GM23248 (cell line): ENCODE data around the gene UBL3. TPM values are rescaled to one million over a fixed set of nuclear protein-coding genes. Genes with fewer than 3 reads are reported as not detected.

ENCODE experiments used
- DNase-seq: peaks from one replicate; pipeline ENCODE4 v3.0.0-alpha.2; 2015
- H2AFZ ChIP-seq: fragments of 200-600 bp; sonication (generic); 2 replicates; pipeline ENCODE4 v1.6.1; 2016; ENCODE audit warnings: antibody characterized with exemption
- H3F3A ChIP-seq: fragments of 200-600 bp; sonication (generic); 2 replicates; pipeline ENCODE4 v1.6.1; 2016; ENCODE audit warnings: mild to moderate bottlenecking, antibody characterized with exemption, mixed run types; ENCODE audit not compliant: insufficient read depth
- H3K27ac ChIP-seq: fragments of 200-600 bp; sonication (generic); 2 replicates; pipeline ENCODE4 v1.5.1; 2016; ENCODE audit warnings: mild to moderate bottlenecking
- H3K27me3 ChIP-seq: fragments of 200-600 bp; sonication (generic); replicated peaks from 2 replicates; pipeline ENCODE4 v1.6.1; 2016; ENCODE audit warnings: mild to moderate bottlenecking; ENCODE audit not compliant: insufficient read depth
- H3K36me3 ChIP-seq: fragments of 200-600 bp; sonication (generic); 2 replicates; pipeline ENCODE4 v1.6.1; 2016; ENCODE audit warnings: low read depth, mild to moderate bottlenecking
- H3K4me1 ChIP-seq: fragments of 200-600 bp; sonication (generic); 2 replicates; pipeline ENCODE4 v1.6.1; 2016; ENCODE audit warnings: mild to moderate bottlenecking; ENCODE audit not compliant: insufficient read depth
- H3K4me2 ChIP-seq: fragments of 200-600 bp; sonication (generic); one replicate; pipeline ENCODE4 v1.6.1; 2016; ENCODE audit warnings: mild to moderate bottlenecking; ENCODE audit not compliant: unreplicated experiment
- H3K4me3 ChIP-seq: fragments of 200-600 bp; sonication (generic); 2 replicates; pipeline ENCODE4 v1.5.1; 2016; ENCODE audit warnings: mild to moderate bottlenecking
- H3K79me2 ChIP-seq: fragments of 200-600 bp; sonication (generic); 2 replicates; pipeline ENCODE4 v1.6.1; 2016; ENCODE audit warnings: mild to moderate bottlenecking; ENCODE audit not compliant: insufficient read depth
- H3K9ac ChIP-seq: fragments of 200-600 bp; sonication (generic); 2 replicates; pipeline ENCODE4 v1.6.1; 2016; ENCODE audit warnings: mild to moderate bottlenecking
- H3K9me2 ChIP-seq: fragments of 200-600 bp; sonication (generic); 2 replicates; pipeline ENCODE4 v1.6.1; 2016; ENCODE audit warnings: mixed run types, mild to moderate bottlenecking, moderate library complexity; ENCODE audit not compliant: insufficient read depth
- H3K9me3 ChIP-seq: fragments of 200-600 bp; sonication (generic); one replicate; pipeline ENCODE4 v1.6.1; 2017; ENCODE audit warnings: low read depth
- H4K20me1 ChIP-seq: fragments of 200-600 bp; sonication (generic); 2 replicates; pipeline ENCODE4 v1.6.0; 2016; ENCODE audit not compliant: insufficient read depth
- EZH2 ChIP-seq: fragments of 200-600 bp; sonication (generic); IDR thresholded peaks from 2 replicates; pipeline ENCODE4 v1.6.1; 2018; ENCODE audit warnings: antibody characterized with exemption, mild to moderate bottlenecking; ENCODE audit not compliant: insufficient read depth, poor library complexity, severe bottlenecking
- EZH2phosphoT487 ChIP-seq: fragments of 200-600 bp; sonication (generic); IDR thresholded peaks from 2 replicates; pipeline ENCODE4 v1.6.1; 2018; ENCODE audit warnings: antibody characterized with exemption, moderate library complexity, mild to moderate bottlenecking, low read depth; ENCODE audit not compliant: insufficient read depth
- WGBS, 2 experiments: methylation state at CpG; one replicate each; pipeline ENCODE4 v1.1.6; 2015 to 2017; ENCODE audit warnings: low lambda C conversion rate in 2 of 2, low coverage in 1 of 2; ENCODE audit errors: missing lambda C conversion rate in 2 of 2; 5-methylcytosine and 5-hydroxymethylcytosine counted together
- in situ Hi-C: fragments of 300-500 bp; cut with MboI; formaldehyde crosslinking; loops from 2 replicates; pipeline ENCODE4 v1.15.0; 2020
- polyA plus RNA-seq: library from polyadenylated mRNA; unstranded; fragments of >200 nt; fragmentation: Nextera tagmentation; extraction: Ambion mirVana; gene quantifications from 2 replicates; pipeline ENCODE4 v1.2.1, GENCODE V29; 2016
- total RNA-seq: library from RNA; depleted of rRNA; stranded (reverse); fragments of >200 nt; shearing (Covaris generic); gene quantifications from 2 replicates; pipeline ENCODE4 v1.2.3, GENCODE V29; 2014

Gene UBL3
- total and polyA plus RNA-seq, 2 experiments from 2014 or later: 85.8 to 99.3 TPM

- Histone ChIP-seq H3K9ac (no peak overlapping the region), H3K9me3 (no peaks in the 10 kb centered on the region), H3F3A (peaks cover 48% of the 10 kb centered on the region), H3K4me2 (no peak overlapping the region), H3K27me3 (no peaks in the 10 kb centered on the region), H3K79me2 (no peaks in the 10 kb centered on the region), H4K20me1 (no peaks in the 10 kb centered on the region), H3K9me2 (0 out of 2 replicates have a peak, but pooled peaks cover 7% of the 10 kb centered on the region), H2AFZ (no peak overlapping the region), H3K4me1 (peaks cover 57% of the 10 kb centered on the region), H3K27ac (no peak overlapping the region), H3K36me3 (no peaks in the 10 kb centered on the region), H3K4me3 (no peak overlapping the region)
- in situ Hi-C loops: no loop called here
- DNase-seq: no peak
- TF ChIP-seq EZH2 (no peak), EZH2phosphoT487 (no peak)
- WGBS, 2 experiments: 97 to 100% methylated on average over 2 of the region's 2 CpGs
Observed at GRCh38 chr13:29857085-29857484, 6.7 kb upstream of the UBL3 start.

GRCh38 chr13:29856426-29856825, 6.0 kb upstream of the UBL3 start:
- Histone ChIP-seq H3K4me2 (no peak overlapping the region), H3K27ac (no peak overlapping the region), H3F3A (peaks cover 50% of the 10 kb centered on the region), H3K36me3 (no peaks in the 10 kb centered on the region), H3K79me2 (no peaks in the 10 kb centered on the region), H3K9me3 (no peaks in the 10 kb centered on the region), H3K4me3 (no peak overlapping the region), H3K4me1 (peaks cover 59% of the 10 kb centered on the region), H4K20me1 (no peaks in the 10 kb centered on the region), H3K9ac (no peak overlapping the region), H3K27me3 (no peaks in the 10 kb centered on the region), H2AFZ (no peak overlapping the region), H3K9me2 (0 out of 2 replicates have a peak, but pooled peaks cover 7% of the 10 kb centered on the region)
- no peak for TF ChIP-seq EZH2phosphoT487
- no peak for TF ChIP-seq EZH2
- WGBS, 2 experiments: 96 to 97% methylated on average over 2 of the region's 2 CpGs
- DNase-seq: no peak
- in situ Hi-C loops: no loop called here

- Histone ChIP-seq H3K9ac (no peak overlapping the region), H3K4me3 (no peak overlapping the region), H3K79me2 (no peaks in the 10 kb centered on the region), H2AFZ (no peak overlapping the region), H3K9me2 (0 out of 2 replicates have a peak, but pooled peaks cover 7% of the 10 kb centered on the region), H3K4me1 (peaks cover 59% of the 10 kb centered on the region), H3K36me3 (no peaks in the 10 kb centered on the region), H4K20me1 (no peaks in the 10 kb centered on the region), H3K4me2 (no peak overlapping the region), H3K9me3 (no peaks in the 10 kb centered on the region), H3K27ac (no peak overlapping the region), H3F3A (peaks cover 50% of the 10 kb centered on the region), H3K27me3 (no peaks in the 10 kb centered on the region)
- WGBS, 2 experiments: 76 to 78% methylated on average over 4 of the region's 4 CpGs
- no peak for DNase-seq
- in situ Hi-C loops: no loop called here
- no peak for TF ChIP-seq EZH2phosphoT487
- TF ChIP-seq EZH2: no peak
Observed at GRCh38 chr13:29855784-29856183, 5.4 kb upstream of the UBL3 start.

GRCh38 chr13:29855009-29855408, 4.6 kb upstream of the UBL3 start:
- Histone ChIP-seq H3K27me3 (no peaks in the 10 kb centered on the region), H3K9me2 (0 out of 2 replicates have a peak, but pooled peaks cover 7% of the 10 kb centered on the region), H3K79me2 (peaks cover under 1% of the 10 kb centered on the region; the same call in 1 of the 2 replicates), H3K36me3 (no peaks in the 10 kb centered on the region), H3K9me3 (no peaks in the 10 kb centered on the region), H3K4me1 (peaks cover 54% of the 10 kb centered on the region), H3K4me3 (no peak overlapping the region), H4K20me1 (no peaks in the 10 kb centered on the region), H3K4me2 (no peak overlapping the region), H2AFZ (no peak overlapping the region), H3K9ac (no peak overlapping the region), H3F3A (peaks cover 50% of the 10 kb centered on the region), H3K27ac (no peak overlapping the region)
- TF ChIP-seq EZH2phosphoT487 (no peak), EZH2 (no peak)
- in situ Hi-C loops: no loop called here
- WGBS, 2 experiments: 91 to 92% methylated on average over 4 of the region's 4 CpGs
- DNase-seq: no peak
